Endodermal cell (in vitro differentiated cells): ENCODE measurements around the gene NFIL3. TPM values are rescaled to one million over a fixed set of nuclear protein-coding genes. Genes with fewer than 3 reads are reported as not detected.
"Not testable (repeated sequence)": the region's sequence is repeated elsewhere in the genome, so short reads cannot be mapped to it uniquely, and the experiment has no call there.

Source experiments
- DNase-seq: peaks from one replicate; pipeline ENCODE4 v3.0.0-alpha.2; 2017
- H3K27ac ChIP-seq: 2 replicates; pipeline ENCODE4 v1.5.1; 2013; ENCODE audit warnings: mild to moderate bottlenecking, low read depth, low read length, moderate library complexity
- H3K27me3 ChIP-seq: 2 replicates; pipeline ENCODE4 v1.6.1; 2013; ENCODE audit warnings: mild to moderate bottlenecking, low read length, moderate library complexity; ENCODE audit not compliant: insufficient read depth, control insufficient read depth, poor library complexity, severe bottlenecking
- H3K36me3 ChIP-seq: 2 replicates; pipeline ENCODE4 v1.7.0; 2013; ENCODE audit warnings: mild to moderate bottlenecking, low read length, moderate library complexity; ENCODE audit not compliant: control insufficient read depth, insufficient read depth
- H3K4me1 ChIP-seq: one replicate; pipeline ENCODE4 v1.7.0; 2013; ENCODE audit warnings: low read length; ENCODE audit not compliant: control insufficient read depth, insufficient read depth
- H3K4me3 ChIP-seq: 2 replicates; pipeline ENCODE4 v1.5.1; 2013; ENCODE audit warnings: mild to moderate bottlenecking, low read length, moderate library complexity
- H3K9ac ChIP-seq: 2 replicates; pipeline ENCODE4 v1.6.1; 2013; ENCODE audit warnings: mild to moderate bottlenecking, low read length, moderate library complexity; ENCODE audit not compliant: poor library complexity, severe bottlenecking; ENCODE audit errors: extremely low read depth
- H3K9me3 ChIP-seq: 2 replicates; pipeline ENCODE4 v1.6.1; 2013; ENCODE audit warnings: mild to moderate bottlenecking, low read length, moderate library complexity; ENCODE audit not compliant: control insufficient read depth
- H3K27ac Mint-ChIP-seq: 2 replicates; pipeline ENCODE4 v1.8.0; 2020; ENCODE audit warnings: mixed read lengths
- H3K27me3 Mint-ChIP-seq: 2 replicates; pipeline ENCODE4 v1.8.0; 2021; ENCODE audit warnings: mild to moderate bottlenecking, mixed read lengths; ENCODE audit not compliant: insufficient read depth
- H3K36me3 Mint-ChIP-seq: 2 replicates; pipeline ENCODE4 v1.8.0; 2020; ENCODE audit warnings: low read depth, mixed read lengths
- H3K4me1 Mint-ChIP-seq: 2 replicates; pipeline ENCODE4 v1.8.0; 2020; ENCODE audit warnings: mixed read lengths
- H3K4me3 Mint-ChIP-seq: 2 replicates; pipeline ENCODE4 v1.8.0; 2020; ENCODE audit warnings: mild to moderate bottlenecking, moderate library complexity, mixed read lengths
- H3K9me3 Mint-ChIP-seq: 2 replicates; pipeline ENCODE4 v1.8.0; 2020; ENCODE audit warnings: mild to moderate bottlenecking, mixed read lengths
- WGBS, 2 experiments: methylation state at CpG; one replicate each; pipeline versions ENCODE4 v1.1.5 to v1.1.7; 2013; ENCODE audit warnings: missing lambda C conversion rate in 2 of 2, mixed read lengths in 1 of 2; ENCODE audit not compliant: insufficient coverage in 1 of 2, insufficient read length in 1 of 2; 5-methylcytosine and 5-hydroxymethylcytosine counted together
- long read RNA-seq, 4 experiments: library from polyadenylated mRNA in 2 of 4; library from RNA in 1 of 4; library from capped mRNA in 1 of 4; stranded (forward) in 3 of 4; unstranded in 1 of 4; transcript quantifications; one replicate each; pipeline ENCODE4 v2.0.0, GENCODE V29; 2020 to 2021; ENCODE audit warnings: inconsistent platforms in 1 of 4
- polyA plus RNA-seq, 2 experiments: library from polyadenylated mRNA; stranded (reverse); fragments of 50-300 nt; gene quantifications; one replicate each; pipeline ENCODE4 v1.2.3, GENCODE V29; 2013
- total RNA-seq, 2 donors: library from RNA; stranded (reverse); fragmentation: NEBNext Ultra II Directional in 1 of 2; extraction: Animal tissue kit (Norgen Biotek cat#: 25700) in 1 of 2; gene quantifications; 2 replicates in 1 of 2; 3 replicates in 1 of 2; pipeline ENCODE4 v1.2.1, GENCODE V29; 2021
- TF ChIP-seq, protein P1 (sequence below): fragments of 200-600 bp; sonication (generic); conservative IDR thresholded peaks from 2 replicates; pipeline ENCODE4 v1.5.0; 2021; ENCODE audit warnings: antibody characterized with exemption, mild to moderate bottlenecking

NFIL3 gene
- total RNA-seq = 10 to 100 TPM; 13.5 to 17.4 TPM
- 15.9 TPM for polyA plus RNA-seq (2013, experiment 1 of 2)
- polyA plus RNA-seq (2013, experiment 2 of 2) = 14.2 TPM
- long read RNA-seq, experiment 1, transcript NFIL3-201 (2 exons, 2,085 nt) = major isoform, 9 of 12 reads
- long read RNA-seq, experiment 1, partial matches to known transcripts = 3 of 12 reads
- long read RNA-seq, experiment 1, other reads (novel, unspliced or antisense) = 0 of 12 reads
- long read RNA-seq, experiment 2, transcript NFIL3-201 (2 exons, 2,085 nt) = major isoform, 39 of 40 reads
- long read RNA-seq, experiment 2, partial matches to known transcripts = 1 of 40 reads
- long read RNA-seq, experiment 2, other reads (novel, unspliced or antisense) = 0 of 40 reads
- long read RNA-seq, experiment 3, partial matches to known transcripts = 0 of 2 reads
- long read RNA-seq, experiment 3, other reads (novel, unspliced or antisense) = 0 of 2 reads
- long read RNA-seq, experiment 4, partial matches to known transcripts = 0 of 1 reads
- long read RNA-seq, experiment 4, other reads (novel, unspliced or antisense) = 1 of 1 reads

- H3K4me3 Mint-ChIP-seq = peak within 1 kb of the TSS; percentile 85
- Histone ChIP-seq H3K9me3 (no peaks in the 10 kb centered on the region), H3K4me3 (peak within 1 kb of the TSS; percentile 95), H3K4me1 (peaks cover 3% of the 10 kb centered on the region), H3K9ac (peak within 1 kb of the TSS; percentile 76), H3K36me3 (no peaks in the 10 kb centered on the region), H3K27ac (peak within 1 kb of the TSS; percentile 36), H3K27me3 (peaks cover 21% of the 10 kb centered on the region)
- no peaks in the 10 kb centered on the region for H3K9me3 Mint-ChIP-seq
- H3K27me3 Mint-ChIP-seq = peaks cover 52% of the 10 kb centered on the region
- peak; percentile 88 for DNase-seq
- TF ChIP-seq, protein P1, sequence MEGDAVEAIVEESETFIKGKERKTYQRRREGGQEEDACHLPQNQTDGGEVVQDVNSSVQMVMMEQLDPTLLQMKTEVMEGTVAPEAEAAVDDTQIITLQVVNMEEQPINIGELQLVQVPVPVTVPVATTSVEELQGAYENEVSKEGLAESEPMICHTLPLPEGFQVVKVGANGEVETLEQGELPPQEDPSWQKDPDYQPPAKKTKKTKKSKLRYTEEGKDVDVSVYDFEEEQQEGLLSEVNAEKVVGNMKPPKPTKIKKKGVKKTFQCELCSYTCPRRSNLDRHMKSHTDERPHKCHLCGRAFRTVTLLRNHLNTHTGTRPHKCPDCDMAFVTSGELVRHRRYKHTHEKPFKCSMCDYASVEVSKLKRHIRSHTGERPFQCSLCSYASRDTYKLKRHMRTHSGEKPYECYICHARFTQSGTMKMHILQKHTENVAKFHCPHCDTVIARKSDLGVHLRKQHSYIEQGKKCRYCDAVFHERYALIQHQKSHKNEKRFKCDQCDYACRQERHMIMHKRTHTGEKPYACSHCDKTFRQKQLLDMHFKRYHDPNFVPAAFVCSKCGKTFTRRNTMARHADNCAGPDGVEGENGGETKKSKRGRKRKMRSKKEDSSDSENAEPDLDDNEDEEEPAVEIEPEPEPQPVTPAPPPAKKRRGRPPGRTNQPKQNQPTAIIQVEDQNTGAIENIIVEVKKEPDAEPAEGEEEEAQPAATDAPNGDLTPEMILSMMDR = no peak
- H3K4me1 Mint-ChIP-seq = peaks cover 26% of the 10 kb centered on the region
- 0% methylated on average over 2 to 92 of the region's 92 CpGs for WGBS, 2 experiments
- no peaks in the 10 kb centered on the region for H3K36me3 Mint-ChIP-seq
- H3K27ac Mint-ChIP-seq = peak within 1 kb of the TSS; percentile 96
These were observed at the start of gene NFIL3 for GRCh38 chr9:91423785-91424402. TSS of gene NFIL3 (minus strand) at chr9:91423832. CDS start at chr9:91410734, 13,098 bp downstream.

GRCh38 chr9:91471524-91471923, 47.9 kb upstream of the NFIL3 start:
- not testable (repeated sequence) for H3K4me1 ChIP-seq, H3K4me3 ChIP-seq, DNase-seq, H3K36me3 Mint-ChIP-seq, H3K27me3 ChIP-seq, H3K27me3 Mint-ChIP-seq, H3K4me1 Mint-ChIP-seq, H3K27ac Mint-ChIP-seq, H3K9ac ChIP-seq, H3K36me3 ChIP-seq, H3K4me3 Mint-ChIP-seq, H3K27ac ChIP-seq
- H3K9me3 Mint-ChIP-seq = peaks cover 35% of the 10 kb centered on the region
- peaks cover 12% of the 10 kb centered on the region for H3K9me3 ChIP-seq
- 73% methylated on average over 2 of the region's 3 CpGs; no CpG with 5 or more reads in 1 of the 2 experiments for WGBS, 2 experiments

GRCh38 chr9:91465420-91465819, 41.8 kb upstream of the NFIL3 start:
- Histone ChIP-seq H3K27me3 (no peaks in the 10 kb centered on the region), H3K4me1 (no peaks in the 10 kb centered on the region), H3K9me3 (no peaks in the 10 kb centered on the region), H3K4me3 (no peak overlapping the region), H3K27ac (no peak overlapping the region), H3K9ac (no peak overlapping the region), H3K36me3 (no peaks in the 10 kb centered on the region)
- Mint-ChIP-seq H3K4me1 (peaks cover 4% of the 10 kb centered on the region), H3K36me3 (no peaks in the 10 kb centered on the region), H3K4me3 (no peak overlapping the region), H3K27me3 (no peaks in the 10 kb centered on the region), H3K27ac (no peak overlapping the region), H3K9me3 (peaks cover 9% of the 10 kb centered on the region)
- TF ChIP-seq, protein P1 = no peak
- WGBS, 2 experiments = 87 to 100% methylated on average over 1 to 2 of the region's 2 CpGs
- no peak for DNase-seq
